ENCODE results near the gene TMC6. TPM values are rescaled to one million over a fixed set of nuclear protein-coding genes. Genes with fewer than 3 reads are reported as not detected.

Gene TMC6
- total RNA-seq, 2 experiments from 2014 or later = 209 to 213 TPM

DNA sequence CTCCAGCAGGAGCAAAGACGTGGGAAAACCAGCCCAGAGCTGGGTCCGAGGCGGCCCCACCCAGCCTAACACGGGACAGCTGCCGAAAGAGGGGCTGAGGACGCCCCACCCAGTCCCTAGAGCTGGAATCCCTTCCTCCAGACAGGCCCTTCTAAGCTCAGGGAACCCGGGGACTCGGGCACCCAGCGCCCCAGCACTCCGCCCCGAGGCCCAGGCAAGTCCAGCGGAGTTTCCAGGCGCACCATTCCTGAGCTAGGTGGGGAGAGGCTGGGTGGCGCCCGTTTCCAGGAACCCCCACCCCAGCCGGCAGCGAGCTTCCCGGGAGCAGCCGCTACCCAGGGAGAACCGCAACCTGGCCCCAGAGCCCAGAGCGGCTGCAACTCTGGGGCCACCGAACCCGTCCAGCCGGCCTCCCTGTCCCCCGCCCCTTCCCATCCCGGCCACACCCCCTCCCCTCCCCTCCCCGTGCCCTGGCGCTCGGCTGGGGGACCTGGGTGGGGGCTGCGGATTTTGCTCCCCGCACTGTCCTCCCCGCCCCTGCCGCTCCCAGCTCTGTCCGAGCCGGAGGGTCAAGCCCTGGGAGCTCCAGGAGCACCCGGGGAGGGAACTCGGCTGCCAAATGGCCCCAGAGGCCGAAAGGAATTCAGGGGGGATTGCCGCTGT is 536 bp downstream of the TMC6 start:
- POLR2A ChIA-PET = interaction anchor here (0.6 to 18.6 kb wide), 8 partner anchors 8 to 66 kb away, joined by 3 to 335 read pairs (median 3); partner anchors contain the start of genes C17orf99, TK1 and TMC8
- intact Hi-C loops (cut with micrococcal nuclease) = no loop called here

DNA sequence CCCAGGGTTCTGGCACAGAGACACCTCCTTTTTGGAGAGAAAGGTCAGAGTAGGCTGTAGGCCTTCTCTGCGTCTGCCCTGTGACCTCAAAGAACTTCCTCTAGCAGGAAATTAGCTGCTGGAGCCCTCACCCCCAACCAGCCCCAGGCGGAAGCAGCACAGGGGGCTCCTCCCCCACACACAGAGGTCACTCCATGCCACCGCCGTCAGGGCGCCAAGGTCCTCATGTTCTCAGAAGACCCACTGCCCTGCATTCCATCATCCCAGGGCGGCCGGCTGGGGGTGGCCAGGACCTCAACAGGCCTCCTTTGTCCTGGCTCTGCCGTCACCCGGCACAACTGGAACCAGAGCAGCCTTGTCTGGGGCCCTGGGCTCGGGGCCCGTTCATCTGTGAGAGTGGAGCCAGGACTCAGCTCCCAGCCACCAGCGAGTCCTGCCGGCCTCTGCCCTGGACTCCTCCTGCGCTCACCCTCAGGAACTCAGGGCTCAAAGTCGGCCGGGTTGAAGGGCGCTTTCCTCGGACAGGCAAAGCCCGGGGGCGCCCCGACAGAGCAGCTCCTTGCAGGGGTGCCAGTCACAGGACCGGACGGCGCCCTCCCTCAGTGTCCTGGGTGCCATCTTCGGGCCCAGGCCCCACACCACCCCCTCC is 1.2 kb downstream of the TMC6 start:
- peak; percentile 41 for ATAC-seq
- ChIA-PET POLR2A (interaction anchor here (0.6 to 18.6 kb wide), 8 partner anchors 8 to 67 kb away, joined by 3 to 335 read pairs (median 3); partner anchors contain the start of genes C17orf99, TK1 and TMC8), CTCF (interaction anchor here (0.9 to 7.9 kb wide), 6 partner anchors 9 to 49 kb away, joined by 3 to 83 read pairs (median 6); no protein-coding TSS in a partner anchor)
- TF ChIP-seq, protein P1, sequence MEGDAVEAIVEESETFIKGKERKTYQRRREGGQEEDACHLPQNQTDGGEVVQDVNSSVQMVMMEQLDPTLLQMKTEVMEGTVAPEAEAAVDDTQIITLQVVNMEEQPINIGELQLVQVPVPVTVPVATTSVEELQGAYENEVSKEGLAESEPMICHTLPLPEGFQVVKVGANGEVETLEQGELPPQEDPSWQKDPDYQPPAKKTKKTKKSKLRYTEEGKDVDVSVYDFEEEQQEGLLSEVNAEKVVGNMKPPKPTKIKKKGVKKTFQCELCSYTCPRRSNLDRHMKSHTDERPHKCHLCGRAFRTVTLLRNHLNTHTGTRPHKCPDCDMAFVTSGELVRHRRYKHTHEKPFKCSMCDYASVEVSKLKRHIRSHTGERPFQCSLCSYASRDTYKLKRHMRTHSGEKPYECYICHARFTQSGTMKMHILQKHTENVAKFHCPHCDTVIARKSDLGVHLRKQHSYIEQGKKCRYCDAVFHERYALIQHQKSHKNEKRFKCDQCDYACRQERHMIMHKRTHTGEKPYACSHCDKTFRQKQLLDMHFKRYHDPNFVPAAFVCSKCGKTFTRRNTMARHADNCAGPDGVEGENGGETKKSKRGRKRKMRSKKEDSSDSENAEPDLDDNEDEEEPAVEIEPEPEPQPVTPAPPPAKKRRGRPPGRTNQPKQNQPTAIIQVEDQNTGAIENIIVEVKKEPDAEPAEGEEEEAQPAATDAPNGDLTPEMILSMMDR (IDR thresholded peaks at IDR 0.05) = no peak
- Mint-ChIP-seq H3K4me1 (ENCODE audit: low read depth) (peaks cover 43% of the 10 kb centered on the region), H3K9me3 (no peaks in the 10 kb centered on the region), H3K27me3 (no peaks in the 10 kb centered on the region), H3K4me3 (peak overlapping the region; percentile 78), H3K36me3 (ENCODE audit: low read depth) (peaks cover 47% of the 10 kb centered on the region), H3K27ac (peak overlapping the region; percentile 91)
- intact Hi-C loops (cut with micrococcal nuclease) = no loop called here
- peak; percentile 85 for DNase-seq

More for the DNA sequence above, 536 bp downstream of the TMC6 start:
- TF ChIP-seq, protein P1 (IDR thresholded peaks at IDR 0.05) = no peak
- peaks cover 46% of the 10 kb centered on the region for H3K36me3 Mint-ChIP-seq (ENCODE audit: low read depth)
- H3K4me3 Mint-ChIP-seq = peak overlapping the region; percentile 78
- peaks cover 41% of the 10 kb centered on the region for H3K4me1 Mint-ChIP-seq (ENCODE audit: low read depth)
- CTCF ChIA-PET = interaction anchor here (0.7 to 7.9 kb wide), 5 partner anchors 8 to 43 kb away, joined by 4 to 83 read pairs (median 6); no protein-coding TSS in a partner anchor
- H3K27ac Mint-ChIP-seq = peak overlapping the region; percentile 91
- no peak for ATAC-seq
- DNase-seq = no peak
- no peaks in the 10 kb centered on the region for H3K9me3 Mint-ChIP-seq
- no peaks in the 10 kb centered on the region for H3K27me3 Mint-ChIP-seq

- TF ChIP-seq, protein P1 (IDR thresholded peaks at IDR 0.05) = no peak
- Mint-ChIP-seq H3K36me3 (ENCODE audit: low read depth) (peaks cover 50% of the 10 kb centered on the region), H3K4me3 (peak overlapping the region; percentile 78), H3K27ac (peak overlapping the region; percentile 91), H3K9me3 (no peaks in the 10 kb centered on the region), H3K4me1 (ENCODE audit: low read depth) (peaks cover 48% of the 10 kb centered on the region), H3K27me3 (no peaks in the 10 kb centered on the region)
- intact Hi-C loops (cut with micrococcal nuclease) = no loop called here
- DNase-seq (no peak), ATAC-seq (no peak)
- POLR2A ChIA-PET = interaction anchor here (1.4 to 18.6 kb wide), 3 partner anchors 12 to 43 kb away, joined by 3 to 335 read pairs (median 56); partner anchors contain the start of genes C17orf99 and TMC8
- CTCF ChIA-PET = interaction anchor here (0.9 to 7.9 kb wide), 8 partner anchors 9 to 124 kb away, joined by 3 to 83 read pairs (median 5); no protein-coding TSS in a partner anchor
Measured at GRCh38 chr17:78126895-78127238, 1.7 kb downstream of the TMC6 start.

GRCh38 chr17:78125976-78126894 is 2.3 kb downstream of the TMC6 start:
- Mint-ChIP-seq H3K27me3 (no peaks in the 10 kb centered on the region), H3K36me3 (ENCODE audit: low read depth) (peaks cover 56% of the 10 kb centered on the region), H3K27ac (peak overlapping the region; percentile 91), H3K4me1 (ENCODE audit: low read depth) (peaks cover 54% of the 10 kb centered on the region), H3K4me3 (peak overlapping the region; percentile 78), H3K9me3 (no peaks in the 10 kb centered on the region)
- DNase-seq = no peak
- TF ChIP-seq, protein P1 (IDR thresholded peaks at IDR 0.05) = no peak
- intact Hi-C loops (cut with micrococcal nuclease) = no loop called here
- ChIA-PET CTCF (interaction anchor here (0.8 to 7.9 kb wide), 8 partner anchors 8 to 125 kb away, joined by 3 to 83 read pairs (median 4); no protein-coding TSS in a partner anchor), POLR2A (interaction anchor here (1.1 to 18.6 kb wide), 5 partner anchors 12 to 61 kb away, joined by 4 to 335 read pairs (median 5); partner anchors contain the start of genes AFMID, C17orf99, TK1 and TMC8)
- ATAC-seq = no peak
